Aorta (tissue), 5 donors: ENCODE measurements around the gene FAM107B. TPM values are rescaled to one million over a fixed set of nuclear protein-coding genes. Genes with fewer than 3 reads are reported as not detected.
A peak's percentile ranks its signal among the peaks of the same experiment; 100 is the strongest.

Source experiments
- ATAC-seq: fragments of 200-7000 bp; cut with Tn5 transposase; one replicate; pipeline ENCODE4 v1.9.1; 2022; ENCODE audit warnings: moderate library complexity; ENCODE audit not compliant: low FRiP score
- DNase-seq, 2 donors: peaks; one replicate each; pipeline ENCODE4 v3.0.0-alpha.2; 2020
- H3K27ac ChIP-seq, 2 donors: one replicate each; pipeline ENCODE4 v1.5.1; 2013; ENCODE audit warnings: low read length in 2 of 2, mild to moderate bottlenecking in 2 of 2, moderate library complexity in 2 of 2, control low read depth in 1 of 2, inconsistent platforms in 1 of 2, low read depth in 1 of 2
- H3K27me3 ChIP-seq, 2 donors: one replicate each; pipeline ENCODE4 v1.6.1; 2013; ENCODE audit warnings: control low read depth in 1 of 2, low read length in 1 of 2, mild to moderate bottlenecking in 1 of 2, moderate library complexity in 1 of 2; ENCODE audit not compliant: insufficient read depth in 2 of 2, control insufficient read depth in 1 of 2
- H3K36me3 ChIP-seq, 2 donors: one replicate each; pipeline ENCODE4 v1.6.1; 2013; ENCODE audit warnings: control low read depth in 1 of 2, low read length in 1 of 2, mild to moderate bottlenecking in 1 of 2; ENCODE audit not compliant: insufficient read depth in 2 of 2, control insufficient read depth in 1 of 2
- H3K4me1 ChIP-seq, 2 donors: one replicate each; pipeline ENCODE4 v1.6.1; 2013; ENCODE audit warnings: low read length in 2 of 2, control low read depth in 1 of 2, mild to moderate bottlenecking in 1 of 2, moderate library complexity in 1 of 2; ENCODE audit not compliant: insufficient read depth in 2 of 2, control insufficient read depth in 1 of 2
- H3K4me3 ChIP-seq, 2 donors: one replicate each; pipeline ENCODE4 v1.5.1; 2013; ENCODE audit warnings: low read length in 2 of 2, control low read depth in 1 of 2, mild to moderate bottlenecking in 1 of 2
- H3K9me3 ChIP-seq: one replicate; pipeline ENCODE4 v1.6.1; 2013; ENCODE audit warnings: mild to moderate bottlenecking, low read length; ENCODE audit not compliant: control insufficient read depth
- WGBS, 2 donors: extraction: QIAGEN DNeasy Blood & Tissue Kit; methylation state at CpG; one replicate each; pipeline ENCODE4 v1.1.7; 2013; 5-methylcytosine and 5-hydroxymethylcytosine counted together
- intact Hi-C, 2 donors: fragments of 100-400 bp; cut with DNase I; formaldehyde crosslinking; loops; one replicate each; pipeline versions ENCODE4 v1.14.2 to v1.15.0; 2022
- polyA plus RNA-seq, 2 donors: library from polyadenylated mRNA; stranded (reverse); fragments of 200-250 nt; gene quantifications; one replicate each; pipeline ENCODE4 v1.2.3, GENCODE V29; 2013
- total RNA-seq, 2 donors: library from RNA; stranded (reverse); fragmentation: NEBNext Ultra II Directional; extraction: Animal tissue kit (Norgen Biotek cat#: 25700); gene quantifications; one replicate each; pipeline ENCODE4 v1.2.1, GENCODE V29; 2021
- donor health status: healthy with polysubstance abuse.
- donor health status: Bipolar disorder and iron deficiency.
- donor health status: DM: no; HTN: no; CAD: no.
- donor health status: DM: no; HTN: no; CAD: no.
- donor health status: DM: yes; HTN: yes; CAD: no.

The FAM107B gene
- total and polyA plus RNA-seq, 4 donors, result 16.6 to 58.5 (median 33.1) TPM

DNA sequence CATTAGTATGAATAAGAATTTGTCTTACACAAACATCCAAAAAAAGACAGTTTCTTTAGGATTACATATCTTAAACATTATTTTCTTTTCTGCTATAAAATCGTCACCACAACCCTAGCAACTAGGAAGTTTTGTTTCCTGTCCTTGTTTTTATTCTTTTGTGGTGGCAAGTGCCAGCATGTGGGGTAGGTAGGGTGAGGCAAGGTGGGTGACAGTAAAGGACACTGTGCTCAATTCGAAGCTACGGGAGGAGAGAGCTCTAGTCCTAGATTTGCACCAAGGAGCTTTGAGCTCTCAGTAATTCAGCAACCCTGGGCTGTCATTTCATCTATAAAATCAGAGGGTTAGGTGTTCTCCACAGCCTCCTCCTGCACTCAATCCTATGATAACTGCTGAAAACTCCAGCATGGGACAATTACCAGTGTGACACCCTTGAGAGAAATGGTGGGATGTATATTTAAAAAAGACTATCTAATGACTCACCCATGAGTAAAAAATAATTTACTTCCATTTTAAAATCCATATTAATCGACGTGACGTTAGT lies 187.1 kb downstream of the FAM107B start:
- H3K36me3 ChIP-seq, result no peaks in the 10 kb centered on the region
- ATAC-seq, result no peak
- 42 to 50% methylated on average over 6 of the region's 6 CpGs for whole genome bisulfite sequencing, 2 donors
- no peaks in the 10 kb centered on the region for H3K27me3 ChIP-seq
- no peaks in the 10 kb centered on the region for H3K9me3 ChIP-seq
- peak overlapping the region in 1 of 2 donors; percentile 94 for H3K27ac ChIP-seq
- H3K4me1 ChIP-seq, result no peaks in the 10 kb centered on the region
- DNase-seq, result no peak
- intact Hi-C loops, result no loop called here
- no peak overlapping the region for H3K4me3 ChIP-seq

DNA sequence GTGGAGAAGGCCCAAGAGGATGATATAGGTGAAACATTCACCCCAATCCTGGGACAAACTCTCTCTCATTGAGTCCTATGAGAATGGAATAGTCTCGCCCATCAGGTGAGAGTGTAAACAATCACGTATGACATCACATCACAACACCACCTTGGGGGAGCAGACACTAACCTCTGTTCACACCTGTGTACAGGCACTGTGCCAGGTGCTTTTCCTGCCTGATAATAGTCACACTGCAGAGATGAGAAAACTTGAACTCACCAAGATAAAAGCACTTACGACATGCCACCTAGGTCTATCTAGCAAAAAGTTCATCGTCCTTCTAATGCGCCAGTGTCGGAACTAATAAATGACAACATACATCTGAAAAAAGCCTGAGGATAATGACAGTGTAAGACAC lies 187.8 kb downstream of the FAM107B start:
- no peaks in the 10 kb centered on the region for H3K9me3 ChIP-seq
- H3K27ac ChIP-seq, result no peak overlapping the region
- ATAC-seq (no peak), DNase-seq (no peak)
- no peaks in the 10 kb centered on the region for H3K27me3 ChIP-seq
- intact Hi-C loops, result no loop called here
- H3K36me3 ChIP-seq, result no peaks in the 10 kb centered on the region
- H3K4me1 ChIP-seq, result no peaks in the 10 kb centered on the region
- H3K4me3 ChIP-seq, result no peak overlapping the region
- 94 to 96% methylated on average over 6 of the region's 6 CpGs for WGBS, 2 donors

DNA sequence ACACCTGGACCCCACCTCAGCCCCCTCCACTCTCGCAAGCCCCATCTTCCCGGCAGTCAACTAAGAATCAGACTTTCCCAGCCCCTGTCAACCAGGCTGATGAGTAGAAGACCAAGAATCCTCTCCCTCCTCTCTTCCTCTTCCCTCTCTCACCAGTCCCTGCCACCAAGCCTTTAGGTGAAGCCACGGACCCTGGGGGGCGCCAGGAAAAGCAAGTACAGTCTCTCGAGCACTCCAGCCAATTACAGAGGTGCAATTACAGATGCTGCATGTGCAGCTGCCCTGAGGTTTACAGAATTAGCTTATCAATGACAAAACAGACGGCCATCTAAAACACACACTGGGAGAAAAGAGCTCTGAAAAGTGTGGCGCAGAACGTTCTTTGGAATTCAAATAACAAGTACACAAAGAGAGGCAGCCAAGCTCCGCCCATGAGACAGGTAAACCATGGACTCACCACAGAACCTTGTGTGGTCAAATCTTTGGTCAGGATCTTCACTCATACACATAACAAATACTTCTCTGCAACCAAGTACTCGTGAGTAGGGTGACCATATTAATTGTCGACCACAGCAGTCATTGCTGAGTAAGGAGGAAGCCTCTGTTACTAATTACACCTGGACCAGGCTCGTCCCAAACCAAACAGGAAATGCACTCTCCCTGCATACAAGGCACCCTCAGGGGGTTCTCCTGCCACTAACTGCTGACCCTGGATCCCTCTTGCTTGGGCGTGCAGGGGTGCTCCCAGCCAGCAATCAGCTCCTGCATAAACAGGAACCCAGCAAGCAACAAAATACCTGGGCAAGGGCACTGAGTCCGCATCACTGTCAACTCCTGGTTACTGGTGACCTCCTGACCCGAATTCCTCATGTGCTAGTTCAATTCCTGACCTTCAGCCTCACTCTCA lies 189.2 kb downstream of the FAM107B start:
- no peaks in the 10 kb centered on the region for H3K36me3 ChIP-seq
- no peaks in the 10 kb centered on the region for H3K27me3 ChIP-seq
- H3K4me3 ChIP-seq, result no peak overlapping the region
- H3K27ac ChIP-seq, result no peak overlapping the region
- intact Hi-C loops, result no loop called here
- H3K4me1 ChIP-seq, result no peaks in the 10 kb centered on the region
- 92% methylated on average over 15 of the region's 15 CpGs for WGBS, 2 donors
- ATAC-seq, result no peak
- no peak for DNase-seq
- H3K9me3 ChIP-seq, result no peaks in the 10 kb centered on the region

DNA sequence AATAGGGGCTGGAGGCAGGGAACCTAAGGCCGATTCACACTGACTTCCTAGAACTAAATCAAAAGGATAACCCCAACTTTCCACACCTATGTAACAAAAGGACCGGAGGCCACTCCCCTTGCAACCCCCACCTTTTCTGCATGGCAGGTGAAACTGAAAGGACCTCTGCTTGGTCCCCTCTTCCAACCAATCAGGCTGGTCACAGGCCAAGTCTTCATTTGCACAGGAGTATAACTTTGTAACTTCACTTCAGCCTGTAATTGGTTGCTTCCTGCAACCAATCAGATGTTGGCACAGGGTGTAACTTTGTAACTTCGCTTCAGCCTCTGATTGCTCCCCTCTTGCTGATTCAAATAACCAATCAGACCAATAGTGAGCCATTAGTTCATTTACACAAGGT lies 190.0 kb downstream of the FAM107B start:
- DNase-seq (no peak), ATAC-seq (no peak)
- intact Hi-C loops, result no loop called here
- H3K4me1 ChIP-seq, result no peaks in the 10 kb centered on the region
- H3K4me3 ChIP-seq, result no peak overlapping the region
- 92% methylated on average over 3 of the region's 3 CpGs for WGBS, 2 donors
- H3K9me3 ChIP-seq, result no peaks in the 10 kb centered on the region
- no peak overlapping the region for H3K27ac ChIP-seq
- no peaks in the 10 kb centered on the region for H3K27me3 ChIP-seq
- no peaks in the 10 kb centered on the region for H3K36me3 ChIP-seq

DNA sequence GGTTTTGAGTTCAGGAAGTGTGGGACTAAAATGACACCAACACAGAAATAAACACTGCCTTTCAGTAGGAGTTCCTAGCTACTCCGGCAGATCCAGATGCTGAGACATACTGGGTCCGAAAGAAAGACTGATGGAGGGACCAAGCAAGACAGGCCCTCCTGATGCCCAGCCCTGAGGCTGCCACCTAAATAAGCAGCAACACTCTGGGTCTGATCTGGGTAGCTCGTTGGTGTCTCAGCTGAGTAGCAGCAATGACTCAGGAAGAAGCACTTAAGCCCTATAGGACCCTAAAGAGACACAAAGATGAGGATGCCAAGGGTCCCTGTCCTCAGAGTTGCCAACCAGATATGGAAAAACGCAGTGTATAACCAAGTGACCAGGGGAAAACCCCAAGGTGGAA lies 190.7 kb downstream of the FAM107B start:
- ATAC-seq, result no peak

DNA sequence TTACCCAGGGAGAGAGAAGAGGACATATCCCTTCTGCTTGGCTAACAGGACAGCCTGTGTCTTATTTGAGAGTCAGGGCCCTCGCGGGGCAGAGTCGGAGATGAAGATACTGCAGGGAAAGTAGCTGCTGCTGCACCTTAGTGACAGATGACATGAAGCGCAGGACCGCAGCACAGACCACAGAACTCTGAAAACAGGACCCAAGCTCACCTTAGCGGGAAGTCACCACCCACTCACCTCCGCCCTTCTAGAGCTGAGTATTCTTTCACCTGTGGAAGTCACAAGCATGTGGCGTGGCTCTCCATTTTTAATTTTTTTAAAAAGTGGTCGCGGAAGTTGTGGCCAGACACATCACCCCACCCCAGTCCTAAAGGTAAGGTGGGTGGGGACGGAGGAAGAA lies 191.4 kb downstream of the FAM107B start:
- intact Hi-C loops, result no loop called here
- Histone ChIP-seq H3K36me3 (no peaks in the 10 kb centered on the region), H3K27ac (no peak overlapping the region), H3K4me1 (no peaks in the 10 kb centered on the region), H3K27me3 (no peaks in the 10 kb centered on the region), H3K9me3 (no peaks in the 10 kb centered on the region), H3K4me3 (no peak overlapping the region)
- DNase-seq, result no peak
- ATAC-seq, result no peak
- WGBS, 2 donors, result 95 to 96% methylated on average over 11 of the region's 11 CpGs

More for the DNA sequence above, 190.7 kb downstream of the FAM107B start:
- H3K4me3 ChIP-seq, result no peak overlapping the region
- no peak overlapping the region for H3K27ac ChIP-seq
- no peaks in the 10 kb centered on the region for H3K36me3 ChIP-seq
- DNase-seq, result no peak
- WGBS, 2 donors, result 90 to 99% methylated on average over 4 of the region's 4 CpGs
- H3K9me3 ChIP-seq, result no peaks in the 10 kb centered on the region
- H3K4me1 ChIP-seq, result no peaks in the 10 kb centered on the region
- intact Hi-C loops, result no loop called here
- no peaks in the 10 kb centered on the region for H3K27me3 ChIP-seq

DNA sequence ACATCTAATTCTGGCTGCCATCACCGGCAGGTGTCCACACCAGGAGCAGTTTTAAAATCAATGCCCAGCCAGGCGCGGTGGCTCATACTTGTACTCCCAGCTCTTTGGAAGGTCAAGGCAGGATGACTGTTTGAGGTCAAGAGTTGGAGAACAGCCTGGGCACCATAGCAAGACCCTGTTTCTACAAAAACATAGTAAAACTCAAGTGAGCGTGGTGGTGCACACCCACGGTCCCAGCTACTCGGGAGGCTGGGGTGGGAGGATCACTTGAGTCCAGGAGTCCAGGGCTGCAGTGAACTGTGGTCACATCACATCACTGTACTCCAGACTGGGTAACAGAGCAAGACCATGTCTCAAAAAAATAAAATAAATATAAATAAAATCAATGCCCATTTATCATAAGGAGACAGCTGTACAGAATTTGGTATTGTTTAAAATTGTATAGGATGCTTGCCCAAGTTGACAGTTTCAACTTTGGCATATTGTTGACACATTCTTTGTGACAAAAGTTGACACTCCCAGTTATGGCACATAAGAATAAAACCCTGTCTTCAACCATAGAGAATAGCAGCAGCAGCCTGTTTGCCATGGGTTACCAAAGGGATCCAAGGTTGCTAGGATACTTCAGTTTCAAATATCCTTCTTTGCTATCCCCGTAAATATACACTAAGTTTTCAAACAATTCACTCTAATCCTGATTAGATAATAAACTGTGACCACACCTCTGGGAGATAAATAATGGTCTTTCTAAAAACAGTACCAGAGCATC lies 193.0 kb downstream of the FAM107B start:
- Histone ChIP-seq H3K36me3 (no peaks in the 10 kb centered on the region), H3K4me3 (no peak overlapping the region), H3K27me3 (no peaks in the 10 kb centered on the region), H3K27ac (peak overlapping the region in 1 of 2 donors; percentile 30), H3K4me1 (no peaks in the 10 kb centered on the region), H3K9me3 (no peaks in the 10 kb centered on the region)
- intact Hi-C loops, result no loop called here
- no peak for ATAC-seq
- no peak for DNase-seq
- 94% methylated on average over 7 of the region's 7 CpGs for WGBS, 2 donors

DNA sequence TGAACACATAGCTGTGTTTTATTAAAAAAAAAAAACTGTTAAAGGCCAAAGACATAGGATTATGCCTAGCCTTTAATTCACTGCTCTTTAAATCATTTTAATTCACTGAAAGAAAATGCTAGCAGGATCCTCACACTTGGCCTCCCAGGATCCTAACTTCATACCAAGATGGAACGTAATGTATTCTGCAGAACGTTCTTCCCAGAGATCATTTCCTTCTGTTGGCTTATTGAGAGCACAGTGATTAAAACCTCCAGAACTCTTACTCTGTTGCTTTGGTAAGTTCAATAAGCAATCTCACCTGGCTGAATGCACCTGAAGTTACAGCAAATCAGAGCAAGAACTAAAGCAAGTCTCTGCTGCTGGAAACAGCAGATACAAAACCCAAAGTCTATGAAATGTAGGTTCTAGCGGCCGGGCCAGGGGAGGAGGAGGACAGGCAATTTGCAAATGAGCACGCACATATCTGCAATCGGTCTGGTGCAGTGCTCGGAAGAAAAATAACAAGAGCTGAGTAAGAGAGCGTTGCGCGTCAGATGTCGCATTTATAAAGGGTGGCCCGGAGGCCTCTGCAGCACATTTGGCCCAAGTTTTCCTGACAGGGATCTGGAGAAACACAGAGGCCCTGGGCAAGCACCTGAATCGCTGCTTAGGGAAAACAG lies 193.9 kb downstream of the FAM107B start:
- intact Hi-C loops, result no loop called here
- Histone ChIP-seq H3K36me3 (no peaks in the 10 kb centered on the region), H3K27me3 (no peaks in the 10 kb centered on the region), H3K27ac (no peak overlapping the region), H3K9me3 (no peaks in the 10 kb centered on the region), H3K4me1 (no peaks in the 10 kb centered on the region), H3K4me3 (no peak overlapping the region)
- 86% methylated on average over 13 of the region's 13 CpGs for WGBS, 2 donors
- DNase-seq (no peak), ATAC-seq (no peak)
